Fibroblast of upper back skin (primary cell): ENCODE results near the gene RASSF9.
A peak's percentile ranks its signal among the peaks of the same experiment; 100 is the strongest.

Source experiments
- DNase-seq: peaks from one replicate; pipeline ENCODE4 v3.0.0-alpha.2; 2013

The RASSF9 gene

DNA sequence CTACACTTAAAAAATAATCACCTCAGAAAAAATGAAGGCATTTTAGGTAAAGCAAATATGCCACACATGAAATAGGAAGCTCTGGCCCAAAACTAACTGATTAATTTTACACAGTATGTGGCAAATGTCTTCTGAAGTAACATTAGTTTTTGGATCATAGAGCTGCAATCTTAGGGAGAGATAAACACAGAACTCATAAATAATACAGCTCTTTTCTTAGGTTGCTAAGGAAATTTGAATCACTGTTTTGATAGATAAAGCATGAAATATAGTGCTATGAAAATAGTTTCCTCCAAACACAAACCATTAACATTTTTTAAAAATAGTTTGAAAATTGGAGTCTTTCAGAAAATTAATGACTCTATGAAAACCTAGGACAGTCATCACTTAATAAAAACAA is 15.0 kb downstream of the RASSF9 start:
- no peak for DNase-seq

DNA sequence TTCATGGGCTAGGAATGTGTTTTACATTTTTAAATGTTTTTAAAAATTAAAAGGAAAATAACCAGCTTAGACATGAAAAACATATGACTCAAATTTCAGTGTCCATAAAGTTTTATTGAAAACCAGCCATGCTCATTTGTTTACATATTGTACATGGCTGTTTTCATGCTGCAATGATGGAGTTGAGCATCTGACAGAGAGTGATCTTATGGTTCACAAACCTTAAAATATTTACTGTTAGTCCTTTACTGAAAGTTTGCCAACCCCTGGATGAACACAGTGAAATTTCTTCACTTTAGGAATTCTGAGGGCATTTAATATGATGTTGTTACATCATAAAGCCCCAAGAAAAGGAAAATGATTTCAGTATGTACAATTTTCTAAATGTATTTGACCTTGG is 16.1 kb downstream of the RASSF9 start:
- DNase-seq, result peak; percentile 50

DNA sequence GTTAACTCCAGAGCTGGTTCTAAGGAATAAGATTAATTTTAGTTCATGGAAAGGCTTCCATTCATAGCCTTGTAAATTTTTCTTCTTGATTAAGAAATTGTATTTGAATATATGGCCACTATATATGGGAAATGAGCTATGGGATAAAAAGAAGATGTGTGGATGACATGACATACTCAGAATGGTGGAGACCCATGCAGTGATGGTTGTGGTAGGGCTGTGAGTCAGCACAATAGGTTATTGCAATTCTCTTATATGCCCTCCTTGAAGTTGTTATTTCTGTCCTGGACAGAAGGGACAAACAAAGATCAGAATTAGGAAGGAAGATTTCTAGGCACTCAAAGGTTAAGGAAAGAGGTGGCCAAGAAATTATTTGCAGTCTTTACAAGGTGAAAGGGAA is 21.5 kb downstream of the RASSF9 start:
- peak; percentile 50 for DNase-seq

DNA sequence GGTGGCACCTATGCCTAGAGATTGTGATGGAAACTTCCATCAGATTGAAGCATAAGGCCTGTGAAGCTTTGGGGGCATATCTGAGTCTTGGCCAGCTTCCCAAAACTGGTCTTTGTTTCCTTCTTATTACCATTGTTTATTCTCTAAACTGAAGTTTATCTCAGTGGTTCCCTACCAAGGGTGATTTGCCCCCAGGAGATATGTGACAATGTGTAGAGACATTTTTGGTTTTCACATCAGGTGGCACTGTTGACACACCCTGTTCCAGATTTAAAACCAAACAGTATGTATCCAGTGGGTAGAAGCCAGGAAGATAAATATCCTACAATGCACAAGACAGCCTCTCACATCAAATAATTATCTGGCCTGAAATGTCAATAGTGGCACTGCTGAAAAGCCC is 22.1 kb downstream of the RASSF9 start:
- no peak for DNase-seq

GRCh38 chr12:85809500-85809899 is 26.7 kb downstream of the RASSF9 start:
- no peak for DNase-seq

GRCh38 chr12:85807730-85808129 is 28.5 kb downstream of the RASSF9 start:
- DNase-seq, result no peak

GRCh38 chr12:85805654-85806053 is 30.6 kb downstream of the RASSF9 start:
- DNase-seq, result no peak

- DNase-seq, result peak; percentile 60
Measured at GRCh38 chr12:85804663-85805062, 31.5 kb downstream of the RASSF9 start.

- no peak for DNase-seq
Measured at GRCh38 chr12:85803923-85804322, 32.3 kb downstream of the RASSF9 start.

GRCh38 chr12:85803231-85803630 is 33.0 kb downstream of the RASSF9 start:
- peak; percentile 61 for DNase-seq

DNA sequence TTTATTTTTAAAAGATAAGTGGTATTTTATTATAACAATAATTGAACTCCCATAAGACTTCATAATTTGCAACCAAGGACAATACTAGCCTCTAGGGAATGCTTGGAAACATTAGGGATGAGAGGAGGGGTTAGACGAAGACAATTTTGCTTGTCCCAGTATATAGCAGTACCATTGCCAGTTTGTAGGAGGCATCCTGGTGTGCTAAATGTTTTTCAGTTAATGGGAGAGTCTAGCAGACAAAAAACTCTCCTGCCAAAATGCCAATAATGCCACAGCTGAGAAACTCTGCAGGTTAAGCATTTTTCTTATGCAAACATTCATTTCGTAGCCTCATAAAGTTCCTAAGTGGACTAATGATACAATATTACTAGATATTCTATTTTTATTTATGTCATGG is 38.1 kb downstream of the RASSF9 start:
- no peak for DNase-seq

GRCh38 chr12:85796001-85796400 is 40.2 kb downstream of the RASSF9 start:
- DNase-seq, result no peak

DNA sequence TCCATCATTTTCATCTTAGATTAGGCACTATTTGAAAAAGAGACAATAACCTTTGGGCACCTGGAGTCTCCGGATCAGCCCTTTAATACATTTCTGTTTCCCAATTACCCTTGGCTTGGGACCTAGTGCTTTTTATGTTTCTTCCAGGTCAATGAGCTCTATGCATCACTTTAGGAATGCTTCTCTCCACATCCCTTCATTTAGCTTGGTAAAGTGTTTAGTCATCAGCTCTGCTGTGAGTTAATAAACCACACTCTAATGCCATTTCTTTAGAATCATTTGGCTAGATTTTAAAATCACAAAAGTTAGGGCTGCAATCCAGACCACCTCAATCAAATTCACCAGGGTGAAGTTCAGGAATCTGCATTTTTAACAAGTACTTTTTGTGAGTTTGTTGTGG is 41.7 kb downstream of the RASSF9 start:
- DNase-seq, result peak; percentile 80

DNA sequence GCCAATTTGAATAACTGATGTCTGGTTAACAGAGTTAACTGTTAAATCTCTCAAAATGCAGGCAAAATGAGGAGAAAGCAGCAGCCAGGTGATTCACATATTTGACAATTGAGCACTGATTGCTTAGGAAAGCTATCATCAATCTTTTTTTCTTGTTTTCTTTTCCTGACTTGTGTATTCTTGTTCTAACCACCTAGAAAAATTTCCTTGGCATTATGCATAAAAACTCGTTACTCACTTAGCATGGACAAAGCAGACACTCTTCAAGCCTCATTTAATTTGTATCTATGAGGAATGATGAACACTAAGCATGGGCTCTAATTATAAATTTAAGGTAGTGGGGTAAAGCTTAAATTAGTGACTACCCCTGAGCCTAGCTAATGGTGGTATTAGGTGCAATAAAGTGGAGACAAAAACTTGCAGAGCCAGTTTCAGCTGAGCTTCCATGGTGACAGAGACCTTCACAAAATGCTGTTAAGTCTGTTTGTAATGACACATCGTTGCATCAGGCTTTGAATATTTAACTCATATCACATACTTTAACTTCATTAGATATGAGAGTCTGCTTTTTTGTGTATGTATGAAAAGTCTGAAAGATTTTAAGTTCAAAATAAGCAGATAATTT is 52.0 kb downstream of the RASSF9 start:
- peak; percentile 61 for DNase-seq

DNA sequence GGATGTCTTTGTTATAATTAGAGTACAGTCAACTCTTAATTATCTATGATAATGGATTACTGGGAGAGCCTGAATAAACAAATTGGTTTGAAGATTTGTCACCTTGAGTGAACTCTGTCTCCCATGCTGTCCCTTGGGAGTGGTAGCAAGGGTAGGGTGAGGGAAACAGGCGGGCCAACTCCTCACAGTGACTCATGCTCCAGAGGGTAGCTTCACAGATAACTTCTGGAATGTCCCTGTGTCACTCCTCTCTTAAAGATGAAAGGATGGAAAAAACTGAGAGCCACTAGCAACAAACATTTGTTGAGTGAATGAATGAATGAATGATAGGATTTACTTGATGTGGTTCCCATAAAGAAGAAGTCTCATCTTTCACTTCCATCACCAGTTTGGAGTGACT is 53.5 kb downstream of the RASSF9 start:
- no peak for DNase-seq

DNA sequence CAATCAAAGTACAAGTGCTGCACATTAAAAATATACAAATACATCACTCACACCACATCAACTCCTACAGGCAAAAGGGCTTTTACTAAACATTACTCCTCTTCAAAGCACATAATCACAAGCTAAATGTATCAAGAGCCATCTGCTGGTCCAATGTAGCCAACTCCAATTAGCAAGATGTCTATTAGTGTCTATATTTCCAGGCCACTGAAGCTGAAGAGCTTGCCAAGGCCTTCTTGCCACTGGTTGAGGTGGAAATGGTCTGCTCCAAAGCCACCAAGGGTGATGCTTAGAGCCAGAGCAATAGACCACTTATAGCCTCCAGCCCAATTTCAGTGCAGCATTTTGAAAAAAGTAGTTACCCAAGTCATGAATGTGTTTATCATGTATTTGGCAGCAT is 54.4 kb downstream of the RASSF9 start:
- DNase-seq, result no peak

- DNase-seq, result no peak
Measured at GRCh38 chr12:85779768-85780167, 56.4 kb downstream of the RASSF9 start.

- no peak for DNase-seq
Measured at GRCh38 chr12:85775091-85775490, 61.1 kb downstream of the RASSF9 start.

- DNase-seq, result no peak
Measured at GRCh38 chr12:85765453-85765869, 70.7 kb downstream of the RASSF9 start.

DNA sequence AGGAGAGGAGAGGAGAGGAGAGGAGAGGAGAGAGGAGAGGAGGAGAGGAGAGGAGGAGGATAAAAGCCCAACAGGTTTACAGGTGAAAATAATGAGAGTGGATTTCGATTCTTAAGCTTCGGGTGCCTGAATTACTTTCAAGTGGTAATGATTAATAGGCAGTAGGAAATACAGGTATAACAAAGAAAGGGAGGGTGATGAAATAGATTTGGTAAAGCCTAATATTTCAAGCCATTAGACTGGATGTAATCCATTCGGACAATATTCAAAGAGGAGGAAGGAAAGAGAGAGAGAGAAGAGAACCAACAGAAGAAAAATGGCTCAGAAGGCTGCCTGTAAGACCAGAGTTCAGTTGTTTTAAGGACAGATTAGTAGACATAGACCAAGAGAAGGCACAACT is 76.6 kb downstream of the RASSF9 start:
- no peak for DNase-seq

DNA sequence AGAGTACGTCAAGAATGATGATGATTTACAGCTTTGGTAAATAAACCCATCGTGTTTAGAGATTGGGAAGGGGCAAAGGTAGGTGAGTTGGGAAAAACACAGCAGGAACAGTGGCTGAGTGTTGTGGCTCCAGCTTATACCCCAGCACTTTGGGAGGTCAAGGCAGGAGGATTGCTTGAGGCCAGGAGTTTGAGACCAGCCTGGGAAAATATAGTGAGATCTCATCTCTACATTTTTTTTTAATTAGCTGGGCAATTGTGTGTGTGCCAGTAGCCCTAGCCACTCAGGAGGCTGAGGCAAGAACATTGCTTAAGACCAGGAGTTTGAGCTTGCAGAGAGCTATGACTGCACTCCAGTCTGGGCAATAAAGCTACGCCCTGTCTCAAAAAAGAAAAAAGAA is 77.1 kb downstream of the RASSF9 start:
- DNase-seq, result no peak

DNA sequence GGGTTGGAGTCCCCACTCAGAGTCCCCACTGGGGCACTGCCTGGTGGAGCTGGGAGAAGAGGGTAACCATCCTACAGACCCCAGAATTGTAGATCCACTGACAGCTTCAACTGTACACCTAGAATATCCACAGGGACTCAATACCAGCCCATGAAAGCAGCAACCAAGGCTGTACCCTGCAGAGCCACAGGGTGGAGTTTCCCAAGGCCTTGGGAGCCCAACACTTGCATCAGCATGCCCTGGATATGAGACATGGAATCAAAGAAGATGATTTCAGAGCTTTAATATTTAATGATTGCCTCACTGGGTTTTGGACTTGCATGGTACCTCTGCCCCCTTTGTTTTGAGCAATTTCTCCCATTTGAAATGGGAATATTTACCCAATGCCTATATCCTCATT is 80.4 kb downstream of the RASSF9 start:
- peak; percentile 12 for DNase-seq
